ENCODE measurements around the gene COL4A2.

Gene COL4A2

GRCh38 chr13:110272651-110273050, 34.4 kb upstream of the COL4A2 start:
- DNase-seq, result no peak

GRCh38 chr13:110273254-110273653, 33.8 kb upstream of the COL4A2 start:
- no peak for DNase-seq

DNA sequence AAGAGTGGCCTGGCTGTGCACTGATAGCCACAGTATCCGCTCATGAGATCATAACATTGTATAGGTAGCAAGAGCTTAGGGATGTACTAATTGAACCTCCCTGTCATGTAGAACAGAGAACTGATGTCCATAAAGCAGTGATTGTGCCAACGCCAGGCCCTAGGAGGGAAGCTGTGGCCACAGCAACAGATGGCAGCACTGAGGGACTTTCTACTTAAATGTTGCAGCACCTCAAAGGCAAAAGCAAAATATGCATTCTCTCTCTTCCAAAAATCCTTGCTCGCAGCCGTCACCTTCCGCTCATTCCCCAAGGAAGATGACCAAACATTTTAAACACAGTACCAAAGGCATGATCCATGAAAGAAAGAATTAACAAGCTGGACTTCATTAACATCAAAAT, 32.4 kb upstream of the COL4A2 start:
- no peak for DNase-seq

- DNase-seq, result no peak
Observed at GRCh38 chr13:110275931-110276552, 31.0 kb upstream of the COL4A2 start.

GRCh38 chr13:110276553-110276950, 30.5 kb upstream of the COL4A2 start:
- DNase-seq, result no peak

- no peak for DNase-seq
Observed at GRCh38 chr13:110277357-110277975, 29.6 kb upstream of the COL4A2 start.

DNA sequence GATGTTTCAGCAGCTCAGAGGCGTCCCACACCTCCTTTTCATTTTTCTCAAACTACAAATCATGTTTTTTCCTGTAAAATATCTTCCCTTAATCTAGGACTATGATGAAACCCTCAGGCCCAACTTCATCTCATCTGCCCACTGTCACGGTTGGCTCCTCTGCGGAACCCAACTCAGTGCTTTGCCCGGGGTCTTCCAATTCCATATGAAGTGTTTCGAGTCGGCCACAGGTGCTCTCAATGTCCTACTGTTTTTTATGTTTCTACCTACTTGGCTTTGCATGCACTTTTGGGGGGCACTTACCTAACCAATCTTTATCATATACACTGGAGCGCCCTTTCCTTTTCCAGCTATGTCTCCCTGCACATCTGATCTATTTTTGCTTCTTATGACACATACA, 28.2 kb upstream of the COL4A2 start:
- DNase-seq, result no peak

DNA sequence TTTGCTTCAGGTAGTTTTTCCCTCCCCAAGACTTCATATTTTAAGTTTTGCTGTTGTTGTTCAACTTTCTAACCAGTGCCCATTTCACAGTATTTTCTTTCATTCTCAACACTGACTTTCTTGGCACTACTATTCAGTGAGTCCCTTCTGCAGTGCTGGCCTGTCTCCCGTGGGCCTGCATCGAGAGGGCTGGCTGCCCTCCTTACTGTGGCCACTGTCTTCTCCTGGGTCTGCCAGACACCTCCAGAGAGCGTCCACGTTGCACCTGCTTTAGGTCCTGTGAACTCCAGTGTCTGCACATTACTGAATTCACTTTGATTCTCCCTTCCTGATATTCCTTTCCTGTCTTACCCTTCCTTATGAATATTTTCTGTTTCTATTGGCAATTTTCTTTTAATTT, 27.4 kb upstream of the COL4A2 start:
- no peak for DNase-seq

- no peak for DNase-seq
Observed at GRCh38 chr13:110280231-110280813, 26.8 kb upstream of the COL4A2 start.

DNA sequence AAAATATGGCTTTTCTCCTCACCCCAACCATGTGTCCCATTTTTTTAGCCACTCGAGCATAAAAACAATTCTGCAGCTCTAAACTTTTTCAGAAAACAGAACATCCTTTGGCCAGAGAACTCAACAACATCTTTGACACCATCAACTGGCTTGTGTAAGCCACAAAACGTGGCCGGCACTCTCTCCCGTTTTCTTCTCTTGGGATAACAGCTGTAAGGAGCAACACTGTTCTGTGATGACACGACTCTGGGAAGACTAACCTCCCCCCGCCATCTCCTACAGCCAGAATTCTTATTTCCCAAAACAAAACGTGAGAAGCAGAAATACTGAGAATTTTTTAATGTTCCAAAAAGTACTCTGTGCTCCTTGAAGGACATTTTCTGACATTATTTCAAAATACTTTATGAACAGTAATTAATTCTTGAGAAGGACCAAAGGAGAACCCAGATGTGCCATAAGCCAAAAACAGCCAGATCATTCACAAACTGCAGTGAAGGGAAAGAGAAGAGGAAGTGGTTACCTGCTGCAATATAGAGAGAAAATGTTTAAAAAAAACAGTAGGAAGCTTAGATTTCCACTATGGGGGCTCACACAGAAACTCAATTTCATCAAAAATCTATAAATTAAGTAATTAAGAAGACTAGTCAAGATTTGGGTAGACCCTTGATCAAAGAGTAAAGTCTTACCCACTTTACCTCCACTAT, 25.9 kb upstream of the COL4A2 start:
- no peak for DNase-seq

GRCh38 chr13:110281736-110282135, 25.3 kb upstream of the COL4A2 start:
- no peak for DNase-seq

DNA sequence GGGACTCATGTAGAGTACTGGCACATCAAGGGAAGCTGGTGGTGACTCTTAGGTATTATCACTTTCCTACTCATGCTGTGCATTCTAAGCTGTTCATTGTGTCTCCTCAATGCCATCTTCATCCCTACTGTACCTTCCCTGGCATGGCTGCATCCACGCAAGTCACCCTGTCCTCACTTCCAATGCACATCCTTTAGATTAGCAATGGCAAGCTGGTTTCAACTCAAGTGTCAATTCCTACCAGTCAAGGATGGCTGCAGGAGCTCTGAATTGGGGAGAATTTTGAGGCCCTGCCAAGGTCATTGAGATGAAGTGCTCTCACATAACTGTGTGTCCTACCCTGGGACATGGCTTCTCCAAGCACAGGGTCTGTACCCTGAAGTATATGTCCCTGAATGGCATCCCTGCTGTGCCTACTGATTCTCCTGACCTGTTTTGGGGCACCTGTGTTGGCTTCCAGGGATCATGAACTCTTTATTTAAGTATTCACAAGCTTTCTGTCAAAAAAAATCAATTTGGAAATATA, 24.7 kb upstream of the COL4A2 start:
- no peak for DNase-seq

- no peak for DNase-seq
Observed at GRCh38 chr13:110283736-110284517, 23.2 kb upstream of the COL4A2 start.

GRCh38 chr13:110284779-110285484, 22.2 kb upstream of the COL4A2 start:
- no peak for DNase-seq

GRCh38 chr13:110285991-110286832, 20.9 kb upstream of the COL4A2 start:
- no peak for DNase-seq

GRCh38 chr13:110286833-110287819, 20.0 kb upstream of the COL4A2 start:
- no peak for DNase-seq

GRCh38 chr13:110289174-110289573, 17.9 kb upstream of the COL4A2 start:
- no peak for DNase-seq

DNA sequence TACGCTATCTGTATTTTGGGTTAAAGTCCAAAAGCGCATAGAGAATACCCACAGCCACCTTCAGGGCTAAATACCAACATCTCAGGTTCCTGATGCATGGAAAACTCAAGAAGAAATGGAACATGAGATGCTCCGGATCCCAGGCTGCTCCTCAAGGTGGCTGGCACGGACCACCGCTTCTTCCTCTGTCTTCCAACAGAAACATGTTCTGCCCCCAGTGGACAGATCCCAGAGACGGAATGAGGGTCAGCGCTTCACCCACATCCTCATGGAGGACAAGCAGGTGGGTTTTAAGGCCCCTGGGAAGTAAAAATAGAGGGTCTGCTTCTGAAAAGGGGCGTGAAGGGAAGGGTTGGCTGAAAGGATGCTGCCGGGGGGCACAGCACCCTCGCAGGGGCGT, 17.4 kb upstream of the COL4A2 start:
- DNase-seq, result no peak

GRCh38 chr13:110290153-110290552, 16.9 kb upstream of the COL4A2 start:
- no peak for DNase-seq

GRCh38 chr13:110290826-110291225, 16.3 kb upstream of the COL4A2 start:
- DNase-seq, result no peak
